Stimulated activated memory B cell treated with anti-CD40 and anti-IgM and Interleukin-4, amounts not matched to agents 10 μg/mL and 1 μg/mL and 100 μg/mL, for 72 hours (primary cell): ENCODE measurements around the gene C19orf85.
A peak's percentile ranks its signal among the peaks of the same experiment; 100 is the strongest.

Experiments
- ATAC-seq: fragments of 150-1000 bp; cut with Tn5 transposase; 2 replicates; pipeline ENCODE4 v1.10.0; 2021
- H3K27ac Mint-ChIP-seq: one replicate; pipeline ENCODE4 v1.8.0; 2022; ENCODE audit warnings: mild to moderate bottlenecking, mixed read lengths
- H3K27me3 Mint-ChIP-seq: one replicate; pipeline ENCODE4 v1.8.0; 2022; ENCODE audit warnings: mixed read lengths
- H3K36me3 Mint-ChIP-seq: one replicate; pipeline ENCODE4 v1.8.0; 2022; ENCODE audit warnings: mixed read lengths
- H3K4me1 Mint-ChIP-seq: one replicate; pipeline ENCODE4 v1.8.0; 2022; ENCODE audit warnings: mixed read lengths
- H3K4me3 Mint-ChIP-seq: one replicate; pipeline ENCODE4 v1.8.0; 2022; ENCODE audit warnings: mild to moderate bottlenecking, moderate library complexity, mixed read lengths
- H3K9me3 Mint-ChIP-seq: one replicate; pipeline ENCODE4 v1.8.0; 2022; ENCODE audit warnings: mixed read lengths

Gene C19orf85

DNA sequence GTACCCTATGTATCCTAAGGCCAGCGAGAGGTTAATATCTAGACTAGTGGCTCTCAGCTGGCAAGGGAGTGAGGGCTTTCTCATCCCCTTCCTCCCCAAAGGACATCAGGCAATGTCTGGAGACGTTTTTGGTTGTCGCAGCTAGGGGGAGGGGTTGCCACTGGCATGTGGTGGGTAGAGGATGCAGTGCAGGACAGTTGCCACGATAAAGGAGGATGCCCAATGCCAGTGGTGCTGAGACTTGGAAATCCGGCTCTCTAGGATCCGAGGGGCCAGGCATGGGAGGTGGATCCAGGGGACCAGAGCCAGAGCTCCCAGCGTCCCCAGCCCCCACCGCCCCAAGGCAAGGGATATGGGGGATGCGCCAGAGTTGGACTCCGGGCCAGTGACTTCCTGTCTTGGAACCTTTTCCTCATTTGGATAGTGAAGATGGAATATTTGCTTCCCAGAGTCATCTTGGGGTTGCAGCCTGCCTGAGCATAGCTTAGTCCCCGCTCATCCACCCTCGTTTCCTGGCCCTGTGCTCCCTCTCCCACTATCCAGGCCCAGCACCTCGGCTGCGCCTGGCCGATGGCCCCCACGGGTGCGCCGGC, 28.6 kb upstream of the C19orf85 start:
- H3K4me3 Mint-ChIP-seq = no peak overlapping the region
- H3K9me3 Mint-ChIP-seq = no peaks in the 10 kb centered on the region
- peaks cover 14% of the 10 kb centered on the region for H3K4me1 Mint-ChIP-seq
- no peak overlapping the region for H3K27ac Mint-ChIP-seq
- ATAC-seq = no peak
- H3K27me3 Mint-ChIP-seq = peaks cover 55% of the 10 kb centered on the region
- H3K36me3 Mint-ChIP-seq = no peaks in the 10 kb centered on the region

DNA sequence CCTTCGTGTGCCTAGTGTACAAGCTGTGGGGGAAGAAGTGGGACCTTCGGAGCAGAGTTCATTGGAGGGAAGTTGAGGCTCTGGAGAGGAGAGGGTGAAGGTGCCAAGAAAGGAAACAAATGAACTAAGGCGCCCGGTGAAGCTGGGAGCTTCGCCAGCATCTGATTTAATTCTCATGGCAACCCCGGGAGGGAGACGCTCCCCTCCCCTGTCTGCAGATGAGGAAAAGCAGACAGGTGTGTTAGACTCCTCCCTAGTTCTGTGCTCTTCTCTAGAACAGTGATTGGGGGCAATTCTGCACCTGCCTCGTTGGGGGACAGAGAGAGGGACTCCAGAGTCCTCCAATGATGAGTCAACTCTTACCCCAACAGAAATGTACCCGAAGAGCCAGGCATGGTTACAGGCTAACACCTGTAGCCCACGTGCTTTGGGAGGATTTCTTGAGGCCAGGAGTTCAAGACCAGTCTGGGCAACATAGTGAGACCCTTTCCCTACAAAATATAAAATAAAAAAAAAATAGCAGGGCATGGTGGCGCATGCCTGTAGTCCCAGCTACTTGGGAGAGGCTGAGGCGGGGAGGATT, 27.9 kb upstream of the C19orf85 start:
- H3K9me3 Mint-ChIP-seq = no peaks in the 10 kb centered on the region
- H3K27ac Mint-ChIP-seq = no peak overlapping the region
- no peak overlapping the region for H3K4me3 Mint-ChIP-seq
- H3K27me3 Mint-ChIP-seq = peaks cover 57% of the 10 kb centered on the region
- no peaks in the 10 kb centered on the region for H3K36me3 Mint-ChIP-seq
- no peak for ATAC-seq
- peaks cover 19% of the 10 kb centered on the region for H3K4me1 Mint-ChIP-seq

GRCh38 chr19:55491546-55492360, 27.2 kb upstream of the C19orf85 start:
- Mint-ChIP-seq H3K27me3 (peaks cover 57% of the 10 kb centered on the region), H3K4me3 (no peak overlapping the region), H3K36me3 (no peaks in the 10 kb centered on the region), H3K27ac (no peak overlapping the region), H3K9me3 (no peaks in the 10 kb centered on the region), H3K4me1 (peaks cover 23% of the 10 kb centered on the region)
- no peak for ATAC-seq

GRCh38 chr19:55490478-55491432, 26.2 kb upstream of the C19orf85 start:
- Mint-ChIP-seq H3K36me3 (no peaks in the 10 kb centered on the region), H3K27me3 (peaks cover 57% of the 10 kb centered on the region), H3K4me1 (peaks cover 30% of the 10 kb centered on the region), H3K9me3 (no peaks in the 10 kb centered on the region), H3K4me3 (no peak overlapping the region), H3K27ac (no peak overlapping the region)
- ATAC-seq = no peak

- Mint-ChIP-seq H3K36me3 (no peaks in the 10 kb centered on the region), H3K27me3 (peaks cover 55% of the 10 kb centered on the region), H3K4me1 (peaks cover 36% of the 10 kb centered on the region), H3K4me3 (no peak overlapping the region), H3K9me3 (no peaks in the 10 kb centered on the region), H3K27ac (no peak overlapping the region)
- no peak for ATAC-seq
These were observed 25.3 kb upstream of the C19orf85 start for GRCh38 chr19:55489711-55490477.

DNA sequence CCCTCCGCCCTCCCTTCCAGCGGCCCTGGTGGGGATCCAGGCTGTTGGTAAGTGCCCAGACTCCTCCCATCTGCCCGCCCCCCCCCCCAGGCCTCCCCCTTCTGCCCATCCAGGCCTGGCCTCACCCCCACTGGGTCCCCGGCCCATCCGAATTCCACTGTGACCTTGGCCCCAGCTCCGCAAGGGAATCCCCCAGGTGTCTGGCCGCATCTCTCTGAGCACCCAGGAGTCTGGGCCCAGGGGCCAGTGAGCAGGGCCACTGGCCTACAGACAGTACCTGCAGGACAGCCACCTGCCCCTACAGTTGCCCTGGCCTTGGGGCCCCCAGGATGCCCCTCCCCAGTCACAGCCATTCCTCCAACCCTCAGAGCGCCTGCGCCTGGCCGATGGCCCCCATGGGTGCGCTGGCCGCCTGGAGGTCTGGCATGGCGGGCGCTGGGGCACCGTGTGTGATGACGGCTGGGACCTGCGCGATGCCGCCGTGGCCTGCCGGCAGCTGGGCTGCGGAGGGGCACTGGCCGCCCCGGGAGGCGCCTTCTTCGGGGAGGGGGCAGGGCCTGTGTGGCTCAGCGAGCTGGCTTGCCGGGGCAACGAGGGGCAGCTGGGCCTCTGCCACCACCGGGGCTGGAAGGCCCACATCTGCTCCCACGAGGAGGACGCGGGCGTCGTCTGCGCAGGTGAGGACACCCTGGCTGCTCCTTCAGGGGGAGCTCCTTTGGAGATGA, 24.6 kb upstream of the C19orf85 start:
- no peaks in the 10 kb centered on the region for H3K9me3 Mint-ChIP-seq
- H3K36me3 Mint-ChIP-seq = no peaks in the 10 kb centered on the region
- H3K4me1 Mint-ChIP-seq = peaks cover 33% of the 10 kb centered on the region
- H3K4me3 Mint-ChIP-seq = no peak overlapping the region
- no peak overlapping the region for H3K27ac Mint-ChIP-seq
- no peak for ATAC-seq
- H3K27me3 Mint-ChIP-seq = peaks cover 48% of the 10 kb centered on the region

GRCh38 chr19:55487924-55488687, 23.6 kb upstream of the C19orf85 start, which contains the start of gene SSC5D:
Gene SSC5D (plus strand): TSS chr19:55488436. CDS start chr19:55488590, 154 bp downstream.
- Mint-ChIP-seq H3K4me1 (peaks cover 31% of the 10 kb centered on the region), H3K9me3 (no peaks in the 10 kb centered on the region), H3K27me3 (peaks cover 41% of the 10 kb centered on the region), H3K4me3 (no peak within 1 kb of the TSS), H3K36me3 (no peaks in the 10 kb centered on the region), H3K27ac (peak within 1 kb of the TSS; percentile 57)
- no peak for ATAC-seq

- Mint-ChIP-seq H3K4me3 (peak overlapping the region; percentile 34), H3K27me3 (peaks cover 32% of the 10 kb centered on the region), H3K36me3 (no peaks in the 10 kb centered on the region), H3K27ac (peak overlapping the region; percentile 57), H3K9me3 (no peaks in the 10 kb centered on the region), H3K4me1 (peaks cover 31% of the 10 kb centered on the region)
- peak; percentile 5 for ATAC-seq
These were observed 22.7 kb upstream of the C19orf85 start for GRCh38 chr19:55486971-55487923.

DNA sequence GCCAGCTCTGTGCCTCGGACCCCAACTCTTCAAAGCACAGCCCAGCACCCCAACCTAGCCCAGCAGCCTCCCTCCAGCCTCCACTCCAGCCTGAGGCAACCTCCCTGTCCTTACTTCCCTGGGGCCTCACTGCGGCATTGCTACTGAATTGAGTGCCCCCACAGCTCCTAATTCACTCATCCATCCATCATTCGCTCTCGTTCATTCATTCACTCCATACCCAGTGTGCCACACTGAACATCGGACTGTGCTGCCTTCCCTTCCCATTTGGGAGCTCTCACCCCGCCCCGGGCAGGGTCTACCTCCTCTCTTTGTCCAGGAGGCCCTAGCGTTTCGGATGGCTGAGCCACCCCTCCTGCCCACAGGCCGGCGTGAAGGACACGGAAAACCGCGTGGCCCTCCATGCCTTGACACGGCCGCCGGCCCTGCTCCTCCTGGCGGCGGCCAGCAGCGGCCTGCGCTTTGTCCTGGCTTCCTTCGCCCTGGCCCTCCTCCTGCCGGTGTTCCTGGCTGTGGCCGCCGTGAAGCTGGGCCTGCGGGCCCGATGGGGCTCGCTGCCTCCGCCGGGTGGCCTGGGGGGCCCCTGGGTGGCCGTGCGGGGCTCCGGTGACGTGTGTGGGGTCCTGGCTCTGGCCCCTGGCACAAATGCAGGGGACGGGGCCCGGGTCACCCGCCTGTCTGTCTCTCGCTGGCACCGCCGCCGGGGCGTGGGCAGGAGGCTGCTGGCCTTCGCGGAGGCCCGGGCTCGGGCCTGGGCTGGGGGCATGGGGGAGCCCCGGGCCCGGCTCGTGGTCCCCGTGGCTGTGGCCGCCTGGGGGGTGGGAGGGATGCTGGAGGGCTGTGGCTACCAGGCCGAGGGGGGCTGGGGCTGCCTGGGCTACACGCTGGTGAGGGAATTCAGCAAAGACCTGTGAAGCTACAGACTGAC, 21.8 kb upstream of the C19orf85 start:
- peak overlapping the region; percentile 74 for H3K27ac Mint-ChIP-seq
- no peaks in the 10 kb centered on the region for H3K9me3 Mint-ChIP-seq
- peak; percentile 4 for ATAC-seq
- peaks cover 23% of the 10 kb centered on the region for H3K27me3 Mint-ChIP-seq
- H3K4me3 Mint-ChIP-seq = peak overlapping the region; percentile 78
- peaks cover 31% of the 10 kb centered on the region for H3K4me1 Mint-ChIP-seq
- H3K36me3 Mint-ChIP-seq = no peaks in the 10 kb centered on the region

DNA sequence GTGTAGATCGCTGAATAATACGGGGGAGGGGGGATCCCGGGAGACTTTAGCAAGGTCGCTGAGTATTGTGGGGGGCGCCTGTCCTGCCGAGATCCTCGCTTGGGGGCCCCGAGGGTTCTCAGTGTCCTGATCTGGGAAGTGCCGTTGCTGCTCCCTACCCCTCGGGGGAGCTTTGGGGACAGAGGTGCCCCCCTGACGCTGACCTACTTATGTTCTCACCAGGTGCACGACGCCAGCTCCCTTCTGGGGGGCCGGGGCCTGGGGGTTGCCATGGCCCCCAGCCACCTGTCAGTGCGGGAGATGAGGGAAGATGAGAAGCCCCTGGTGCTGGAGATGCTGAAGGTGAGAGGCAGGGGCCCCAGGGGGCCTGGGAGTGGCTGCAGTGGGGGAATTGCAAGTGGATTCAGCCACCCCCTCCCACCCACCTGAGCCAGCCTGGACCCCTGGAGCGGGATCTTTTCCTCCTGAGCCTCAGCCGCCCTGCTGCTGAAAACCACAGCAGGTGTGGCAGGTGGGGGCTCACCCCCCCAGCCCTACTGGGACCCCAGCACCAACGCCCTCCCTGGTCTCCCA, 21.0 kb upstream of the C19orf85 start:
- Mint-ChIP-seq H3K4me1 (peaks cover 31% of the 10 kb centered on the region), H3K9me3 (no peaks in the 10 kb centered on the region), H3K4me3 (peak overlapping the region; percentile 79), H3K27me3 (peaks cover 16% of the 10 kb centered on the region), H3K36me3 (no peaks in the 10 kb centered on the region), H3K27ac (peak overlapping the region; percentile 74)
- no peak for ATAC-seq
